K562 (cell line): Measurements from ENCODE around the gene CNOT4. TPM values are rescaled to one million over a fixed set of nuclear protein-coding genes. Genes with fewer than 3 reads are reported as not detected.
A peak's percentile ranks its signal among the peaks of the same experiment; 100 is the strongest.

Source experiments
- ARID4B ChIP-seq: sonication (generic); formaldehyde crosslinking; IDR thresholded peaks from 2 replicates; pipeline ENCODE4 v1.8.0; 2022; ENCODE audit warnings: mild to moderate bottlenecking, missing genetic modification reagents
- ATF3 ChIP-seq, 2 experiments: fragments of 450-650 bp in 1 of 2; sonication (generic) in 1 of 2; formaldehyde crosslinking in 1 of 2; IDR thresholded peaks in 1 of 2; conservative IDR thresholded peaks in 1 of 2; 2 replicates each; pipeline versions ENCODE4 v1.6.1 to v1.8.1; 2016 to 2023; ENCODE audit warnings: mild to moderate bottlenecking in 2 of 2, moderate library complexity in 2 of 2, inconsistent platforms in 1 of 2, missing genetic modification reagents in 1 of 2
- CTCF ChIP-seq, 3 experiments: IDR thresholded peaks in 2 of 3; conservative IDR thresholded peaks in 1 of 3; 2 replicates each; pipeline ENCODE4 v1.5.1; 2011 to 2012; ENCODE audit warnings: low read length in 3 of 3, mild to moderate bottlenecking in 3 of 3, control low read depth in 2 of 3, improper control_type of control experiment in 1 of 3, inconsistent platforms in 1 of 3, low read depth in 1 of 3, mixed read lengths in 1 of 3, moderate library complexity in 1 of 3; ENCODE audit not compliant: insufficient read depth in 2 of 3
- DMBX1 ChIP-seq: fragments of 250-450 bp; sonication (Bioruptor Pico); IDR thresholded peaks from 2 replicates; pipeline ENCODE4 v1.8.0; 2022; ENCODE audit warnings: inconsistent platforms, mild to moderate bottlenecking, moderate library complexity, borderline replicate concordance
- FOXA1 ChIP-seq: fragments of 450-650 bp; IDR thresholded peaks from 2 replicates; pipeline ENCODE4 v1.6.1; 2016; ENCODE audit warnings: mild to moderate bottlenecking, borderline replicate concordance
- GATAD2A ChIP-seq: fragments of 450-650 bp; IDR thresholded peaks from 2 replicates; pipeline ENCODE4 v1.6.1; 2017
- HINFP ChIP-seq: fragments of 450-650 bp; conservative IDR thresholded peaks from 2 replicates; pipeline ENCODE4 v1.6.1; 2016; ENCODE audit warnings: missing genetic modification characterization, low read depth, mild to moderate bottlenecking, control low read depth, missing compliant biosample characterization
- NR0B1 ChIP-seq: fragments of 450-650 bp; IDR thresholded peaks from one replicate; pipeline ENCODE4 v1.6.1; 2018; ENCODE audit warnings: mild to moderate bottlenecking, moderate library complexity; ENCODE audit not compliant: partially characterized antibody
- NR1H2 ChIP-seq: sonication (generic); formaldehyde crosslinking; IDR thresholded peaks from 2 replicates; pipeline ENCODE4 v1.4.0; 2020; ENCODE audit warnings: mild to moderate bottlenecking, missing genetic modification reagents
- PTBP1 ChIP-seq: fragments of 200-400 bp; formaldehyde crosslinking; IDR thresholded peaks from 2 replicates; pipeline ENCODE4 v1.6.1; 2017; ENCODE audit warnings: low read depth, low read length
- TAF9B ChIP-seq: fragments of 450-650 bp; IDR thresholded peaks from 2 replicates; pipeline ENCODE4 v1.6.1; 2018; ENCODE audit warnings: mild to moderate bottlenecking; ENCODE audit not compliant: partially characterized antibody
- TFE3 ChIP-seq: fragments of 450-650 bp; formaldehyde crosslinking; IDR thresholded peaks from 2 replicates; pipeline ENCODE4 v1.4.0; 2020; ENCODE audit warnings: mild to moderate bottlenecking, mixed read lengths
- ZFX ChIP-seq: sonication (generic); formaldehyde crosslinking; IDR thresholded peaks from 2 replicates; pipeline ENCODE4 v1.8.0; 2022; ENCODE audit warnings: mild to moderate bottlenecking, missing genetic modification reagents, moderate library complexity
- ZNF24 ChIP-seq: fragments of 450-650 bp; IDR thresholded peaks from 2 replicates; pipeline ENCODE4 v1.6.1; 2016
- polyA plus RNA-seq, 8 experiments: library from polyadenylated mRNA; depleted of rRNA in 4 of 8; stranded (reverse) in 5 of 8; unstranded in 3 of 8; fragments of >200 nt; fragmentation: Nextera tagmentation in 2 of 8; fragmentation: Illumina TruSeq in 1 of 8; extraction: Ambion mirVana in 2 of 8; extraction: Trizol in 1 of 8; gene quantifications; 2 replicates each; pipeline versions ENCODE4 v1.2.1 to v1.2.3, GENCODE V29; 2011 to 2014; ENCODE audit warnings: inconsistent platforms in 1 of 8, missing spikeins in 1 of 8
- total RNA-seq, 7 experiments: library from RNA; depleted of rRNA in 6 of 7; stranded (reverse); fragments of >200 nt in 6 of 7; fragmentation: Illumina TruSeq in 2 of 7; extraction: Trizol in 2 of 7; gene quantifications; 2 replicates each; pipeline versions ENCODE4 v1.2.1 to v1.2.3, GENCODE V29; 2011 to 2021; ENCODE audit warnings: low replicate concordance in 1 of 7

Gene CNOT4
- total and polyA plus RNA-seq, 9 of the 15 experiments (the other 6 are each of a cell fraction or from before 2014, with no cell fraction given): 8.6 to 24.1 (median 15.4) TPM

GRCh38 chr7:135510592-135511183, 786 bp upstream of the CNOT4 start (continued):
- TF ChIP-seq TAF9B (no peak), HINFP (tag) (no peak), DMBX1 (CRISPR knock-in tag) (no peak), ZNF24 (no peak), ATF3 (IDR thresholded peaks at IDR 0.05) (no peak), ATF3 (CRISPR knock-in tag; conservative IDR thresholded peaks at IDR 0.05) (peak; percentile 78), GATAD2A (no peak), NR1H2 (CRISPR knock-in tag) (no peak), ARID4B (CRISPR knock-in tag) (no peak), ZFX (CRISPR knock-in tag) (no peak), PTBP1 (no peak), TFE3 (CRISPR knock-in tag) (no peak), NR0B1 (no peak), FOXA1 (no peak), CTCF (IDR thresholded peaks at IDR 0.05 in 2 of 3, conservative IDR thresholded peaks at IDR 0.05 in 1 of 3; ENCODE audit: insufficient read depth in 2 of 3, low read depth in 1 of 3, low read length in 3 of 3) (peak; percentile 17 to 51 (median 29); a peak in 3 of 6 replicates)
